Measurements from ENCODE around the gene RAI14. TPM values are rescaled to one million over a fixed set of nuclear protein-coding genes. Genes with fewer than 3 reads are reported as not detected.

Gene RAI14
- total and polyA plus RNA-seq, 2 donors (not counting 1 experiment from before 2014, with no cell fraction given) = 98.7 to 125 TPM

DNA sequence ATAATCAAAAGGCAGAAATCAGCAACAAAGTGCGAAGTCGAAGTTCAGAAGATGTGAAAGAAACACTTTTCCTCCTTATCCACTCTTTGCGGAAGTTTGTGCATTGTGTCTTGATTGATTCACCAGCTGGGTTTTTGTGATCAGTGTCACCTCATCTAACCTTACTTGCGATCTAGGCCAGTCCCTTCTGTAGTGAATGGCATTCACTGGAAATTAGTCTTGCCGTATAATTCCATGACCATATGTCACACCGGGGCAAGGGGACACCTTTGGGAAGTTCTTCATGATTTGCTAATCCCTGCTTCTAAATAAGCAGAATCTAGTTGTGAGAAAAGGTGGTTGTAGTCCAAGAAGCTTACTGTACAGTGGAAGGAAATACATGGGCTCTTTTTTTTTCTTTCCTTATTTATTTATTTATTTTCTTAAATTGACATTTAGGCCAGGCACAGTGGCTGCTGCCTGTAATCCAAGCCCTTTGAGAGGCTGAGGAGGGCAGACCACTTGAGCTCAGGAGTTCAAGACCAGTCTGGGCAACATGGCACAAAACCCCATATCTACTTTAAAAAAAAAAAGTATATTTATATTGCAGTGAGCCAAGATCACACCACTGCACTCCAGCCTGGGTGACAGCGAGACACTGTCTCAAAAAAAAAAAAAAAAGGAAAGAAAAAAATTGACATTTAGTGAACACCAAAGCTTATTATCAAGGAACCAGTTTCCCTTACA, 7.8 kb downstream of the RAI14 start:
- no peak overlapping the region for H3K4me2 ChIP-seq (ENCODE audit: extremely low read depth, insufficient read depth, low read length)
- H3K4me3 ChIP-seq (replicated peaks in 1 of 4; ENCODE audit: control extremely low read depth in 1 of 4, insufficient read depth in 1 of 4, low read depth in 3 of 4, low read length in 4 of 4) = no peak overlapping the region
- H2AFZ ChIP-seq (ENCODE audit: low read length) = no peak overlapping the region
- no peaks in the 10 kb centered on the region for H3K9me3 ChIP-seq (ENCODE audit: control insufficient read depth, insufficient read depth, low read depth, low read length)
- peaks cover 10% of the 10 kb centered on the region for H3K4me1 ChIP-seq (ENCODE audit: control insufficient read depth, extremely low read depth, insufficient read depth, low read length)
- H3K27me3 ChIP-seq (ENCODE audit: control insufficient read depth, insufficient read depth, low read length) = no peaks in the 10 kb centered on the region
- H3K27ac ChIP-seq (ENCODE audit: insufficient read depth, low read length) = no peak overlapping the region
- H3K9ac ChIP-seq (ENCODE audit: insufficient read depth, low read length) = no peak overlapping the region
- H4K20me1 ChIP-seq (ENCODE audit: control insufficient read depth, extremely low read depth, insufficient read depth, low read length) = no peaks in the 10 kb centered on the region
- no peak for DNase-seq (ENCODE audit: low read depth in 2 of 2)
- peaks cover 96% of the 10 kb centered on the region for H3K79me2 ChIP-seq (ENCODE audit: control insufficient read depth, insufficient read depth, low read length)
- TF ChIP-seq, protein P1, sequence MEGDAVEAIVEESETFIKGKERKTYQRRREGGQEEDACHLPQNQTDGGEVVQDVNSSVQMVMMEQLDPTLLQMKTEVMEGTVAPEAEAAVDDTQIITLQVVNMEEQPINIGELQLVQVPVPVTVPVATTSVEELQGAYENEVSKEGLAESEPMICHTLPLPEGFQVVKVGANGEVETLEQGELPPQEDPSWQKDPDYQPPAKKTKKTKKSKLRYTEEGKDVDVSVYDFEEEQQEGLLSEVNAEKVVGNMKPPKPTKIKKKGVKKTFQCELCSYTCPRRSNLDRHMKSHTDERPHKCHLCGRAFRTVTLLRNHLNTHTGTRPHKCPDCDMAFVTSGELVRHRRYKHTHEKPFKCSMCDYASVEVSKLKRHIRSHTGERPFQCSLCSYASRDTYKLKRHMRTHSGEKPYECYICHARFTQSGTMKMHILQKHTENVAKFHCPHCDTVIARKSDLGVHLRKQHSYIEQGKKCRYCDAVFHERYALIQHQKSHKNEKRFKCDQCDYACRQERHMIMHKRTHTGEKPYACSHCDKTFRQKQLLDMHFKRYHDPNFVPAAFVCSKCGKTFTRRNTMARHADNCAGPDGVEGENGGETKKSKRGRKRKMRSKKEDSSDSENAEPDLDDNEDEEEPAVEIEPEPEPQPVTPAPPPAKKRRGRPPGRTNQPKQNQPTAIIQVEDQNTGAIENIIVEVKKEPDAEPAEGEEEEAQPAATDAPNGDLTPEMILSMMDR (conservative IDR thresholded peaks at IDR 0.05 in 1 of 2, IDR thresholded peaks at IDR 0.05 in 1 of 2; ENCODE audit: low read depth in 1 of 2, low read length in 2 of 2) = no peak
- no peak for TF ChIP-seq EZH2 (IDR thresholded peaks at IDR 0.05; ENCODE audit: low read length, missing control alignments)
- peaks cover 9% of the 10 kb centered on the region for H3K36me3 ChIP-seq (ENCODE audit: control insufficient read depth, insufficient read depth, low read length)

- no peak overlapping the region for H3K4me2 ChIP-seq (ENCODE audit: extremely low read depth, insufficient read depth, low read length)
- H3K27me3 ChIP-seq (ENCODE audit: control insufficient read depth, insufficient read depth, low read length) = no peaks in the 10 kb centered on the region
- no peak overlapping the region for H3K4me3 ChIP-seq (replicated peaks in 1 of 4; ENCODE audit: control extremely low read depth in 1 of 4, insufficient read depth in 1 of 4, low read depth in 3 of 4, low read length in 4 of 4)
- no peak overlapping the region for H2AFZ ChIP-seq (ENCODE audit: low read length)
- H3K27ac ChIP-seq (ENCODE audit: insufficient read depth, low read length) = peak overlapping the region; percentile 10
- H3K9me3 ChIP-seq (ENCODE audit: control insufficient read depth, insufficient read depth, low read depth, low read length) = no peaks in the 10 kb centered on the region
- no peaks in the 10 kb centered on the region for H4K20me1 ChIP-seq (ENCODE audit: control insufficient read depth, extremely low read depth, insufficient read depth, low read length)
- H3K36me3 ChIP-seq (ENCODE audit: control insufficient read depth, insufficient read depth, low read length) = peaks cover 9% of the 10 kb centered on the region
- H3K4me1 ChIP-seq (ENCODE audit: control insufficient read depth, extremely low read depth, insufficient read depth, low read length) = peaks cover 4% of the 10 kb centered on the region
- peaks cover 97% of the 10 kb centered on the region for H3K79me2 ChIP-seq (ENCODE audit: control insufficient read depth, insufficient read depth, low read length)
- no peak overlapping the region for H3K9ac ChIP-seq (ENCODE audit: insufficient read depth, low read length)
- no peak for DNase-seq (ENCODE audit: low read depth in 2 of 2)
- TF ChIP-seq, protein P1 (conservative IDR thresholded peaks at IDR 0.05 in 1 of 2, IDR thresholded peaks at IDR 0.05 in 1 of 2; ENCODE audit: low read depth in 1 of 2, low read length in 2 of 2) = no peak
- no peak for TF ChIP-seq EZH2 (IDR thresholded peaks at IDR 0.05; ENCODE audit: low read length, missing control alignments)
Observed at GRCh38 chr5:34666392-34667080, 10.4 kb downstream of the RAI14 start.

GRCh38 chr5:34667705-34668104, 11.6 kb downstream of the RAI14 start:
- H3K9ac ChIP-seq (ENCODE audit: insufficient read depth, low read length) = no peak overlapping the region
- H3K27me3 ChIP-seq (ENCODE audit: control insufficient read depth, insufficient read depth, low read length) = no peaks in the 10 kb centered on the region
- H3K4me2 ChIP-seq (ENCODE audit: extremely low read depth, insufficient read depth, low read length) = no peak overlapping the region
- H4K20me1 ChIP-seq (ENCODE audit: control insufficient read depth, extremely low read depth, insufficient read depth, low read length) = no peaks in the 10 kb centered on the region
- TF ChIP-seq EZH2 (IDR thresholded peaks at IDR 0.05; ENCODE audit: low read length, missing control alignments) = no peak
- TF ChIP-seq, protein P1 (conservative IDR thresholded peaks at IDR 0.05 in 1 of 2, IDR thresholded peaks at IDR 0.05 in 1 of 2; ENCODE audit: low read depth in 1 of 2, low read length in 2 of 2) = no peak
- no peaks in the 10 kb centered on the region for H3K9me3 ChIP-seq (ENCODE audit: control insufficient read depth, insufficient read depth, low read depth, low read length)
- H2AFZ ChIP-seq (ENCODE audit: low read length) = no peak overlapping the region
- H3K36me3 ChIP-seq (ENCODE audit: control insufficient read depth, insufficient read depth, low read length) = peaks cover 4% of the 10 kb centered on the region
- H3K4me3 ChIP-seq (replicated peaks in 1 of 4; ENCODE audit: control extremely low read depth in 1 of 4, insufficient read depth in 1 of 4, low read depth in 3 of 4, low read length in 4 of 4) = no peak overlapping the region
- no peak overlapping the region for H3K27ac ChIP-seq (ENCODE audit: insufficient read depth, low read length)
- peaks cover 3% of the 10 kb centered on the region for H3K4me1 ChIP-seq (ENCODE audit: control insufficient read depth, extremely low read depth, insufficient read depth, low read length)
- H3K79me2 ChIP-seq (ENCODE audit: control insufficient read depth, insufficient read depth, low read length) = peaks cover 97% of the 10 kb centered on the region
- DNase-seq (ENCODE audit: low read depth in 2 of 2) = peak in 1 of 2 donors; percentile 63
